ENCODE data around the gene MBD6. TPM values are rescaled to one million over a fixed set of nuclear protein-coding genes. Genes with fewer than 3 reads are reported as not detected.

MBD6 gene
- total and polyA plus RNA-seq, 2 of the 13 experiments (the other 11 are each of a cell fraction or from before 2014, with no cell fraction given), result 4.1 to 5.9 TPM

DNA sequence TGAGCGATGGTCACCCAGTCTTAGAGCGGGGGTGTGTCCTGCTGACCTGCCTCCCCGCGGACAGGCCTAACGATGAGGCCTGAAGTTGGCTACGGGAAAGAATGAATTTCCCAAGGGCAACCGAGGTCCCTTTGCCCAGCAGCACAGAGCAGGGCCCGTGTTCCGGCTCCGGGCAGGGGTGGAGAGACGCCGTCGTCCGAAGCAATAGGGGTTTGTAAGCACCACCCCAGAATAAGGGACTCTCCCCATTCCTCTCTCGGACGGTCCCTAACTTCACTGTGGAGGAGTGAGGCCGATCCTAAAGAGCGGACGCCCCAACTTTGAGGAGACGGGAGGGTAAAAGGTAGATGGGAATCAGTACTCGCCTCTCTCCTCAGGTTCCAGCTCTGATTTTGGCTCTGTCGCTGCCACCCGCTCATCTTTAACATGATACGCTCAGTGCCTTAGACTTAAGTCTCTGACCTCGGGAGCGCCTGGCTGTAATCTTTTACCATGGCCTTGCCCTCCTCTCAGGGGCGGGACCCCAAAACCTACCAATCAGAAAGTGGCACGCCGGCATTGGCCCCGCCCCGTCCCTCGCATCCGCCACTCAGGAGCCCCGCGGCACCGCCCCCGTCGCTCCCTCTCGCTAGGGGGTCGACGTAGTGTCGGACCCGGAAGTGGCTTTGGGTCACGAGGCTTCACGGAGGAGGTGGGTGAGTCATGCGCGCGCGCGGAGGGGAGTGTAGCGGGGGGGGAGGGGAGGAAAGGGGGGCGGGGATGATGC is 2.4 kb upstream of the MBD6 start, which contains the start of gene DDIT3 (continued):
- TF ChIP-seq U2AF2 (IDR thresholded peaks at IDR 0.05; ENCODE audit: low read depth, low read length) (0 out of 2 replicates have a peak, but pooled peaks have one; percentile 49), RXRB (CRISPR knock-in tag; IDR thresholded peaks at IDR 0.05; ENCODE audit: borderline replicate concordance) (peak; percentile 73; the same call in 1 of the 2 replicates), ZNF737 (CRISPR knock-in tag; IDR thresholded peaks at IDR 0.05; ENCODE audit: borderline replicate concordance) (no peak), ZNF792 (CRISPR knock-in tag; IDR thresholded peaks at IDR 0.05) (no peak), GTF2F1 (IDR thresholded peaks at IDR 0.05; ENCODE audit: low read length) (peak; percentile 89; the same call in 1 of the 2 replicates), BHLHE40 (IDR thresholded peaks at IDR 0.05; ENCODE audit: low read length) (peak; percentile 62), RBFOX2 (IDR thresholded peaks at IDR 0.05; ENCODE audit: low read depth, low read length) (peak; percentile 85), ZNF660 (CRISPR knock-in tag; IDR thresholded peaks at IDR 0.05; ENCODE audit: borderline replicate concordance, low read depth) (no peak), ZNF562 (CRISPR knock-in tag; IDR thresholded peaks at IDR 0.05; ENCODE audit: borderline replicate concordance) (no peak), SMAD9 (CRISPR knock-in tag; IDR thresholded peaks at IDR 0.05) (peak; percentile 73; the same call in 1 of the 2 replicates), POGZ (CRISPR knock-in tag; IDR thresholded peaks at IDR 0.05) (0 out of 2 replicates have a peak, but pooled peaks have one; percentile 34), ZMAT3 (CRISPR knock-in tag; conservative IDR thresholded peaks at IDR 0.05) (no peak), ZBTB1 (CRISPR knock-in tag; IDR thresholded peaks at IDR 0.05; ENCODE audit: borderline replicate concordance) (no peak), ASH2L (IDR thresholded peaks at IDR 0.05; ENCODE audit: insufficient read length, low read depth, low read length) (peak; percentile 53), ADNP (CRISPR knock-in tag; IDR thresholded peaks at IDR 0.05) (no peak), ZSCAN25 (CRISPR knock-in tag; IDR thresholded peaks at IDR 0.05) (no peak), SP1 (IDR thresholded peaks at IDR 0.05) (peak; percentile 62; the same call in 1 of the 2 replicates), SP1 (CRISPR knock-in tag; IDR thresholded peaks at IDR 0.05) (peak; percentile 92), FOXC1 (CRISPR knock-in tag; IDR thresholded peaks at IDR 0.05; ENCODE audit: borderline replicate concordance) (peak; percentile 95), AGO2 (optimal IDR thresholded peaks at IDR 0.05; ENCODE audit: low read depth, low read length) (peak; percentile 96), SIX1 (CRISPR knock-in tag; IDR thresholded peaks at IDR 0.05; ENCODE audit: borderline replicate concordance) (no peak)
- TF ChIP-seq, protein P1, sequence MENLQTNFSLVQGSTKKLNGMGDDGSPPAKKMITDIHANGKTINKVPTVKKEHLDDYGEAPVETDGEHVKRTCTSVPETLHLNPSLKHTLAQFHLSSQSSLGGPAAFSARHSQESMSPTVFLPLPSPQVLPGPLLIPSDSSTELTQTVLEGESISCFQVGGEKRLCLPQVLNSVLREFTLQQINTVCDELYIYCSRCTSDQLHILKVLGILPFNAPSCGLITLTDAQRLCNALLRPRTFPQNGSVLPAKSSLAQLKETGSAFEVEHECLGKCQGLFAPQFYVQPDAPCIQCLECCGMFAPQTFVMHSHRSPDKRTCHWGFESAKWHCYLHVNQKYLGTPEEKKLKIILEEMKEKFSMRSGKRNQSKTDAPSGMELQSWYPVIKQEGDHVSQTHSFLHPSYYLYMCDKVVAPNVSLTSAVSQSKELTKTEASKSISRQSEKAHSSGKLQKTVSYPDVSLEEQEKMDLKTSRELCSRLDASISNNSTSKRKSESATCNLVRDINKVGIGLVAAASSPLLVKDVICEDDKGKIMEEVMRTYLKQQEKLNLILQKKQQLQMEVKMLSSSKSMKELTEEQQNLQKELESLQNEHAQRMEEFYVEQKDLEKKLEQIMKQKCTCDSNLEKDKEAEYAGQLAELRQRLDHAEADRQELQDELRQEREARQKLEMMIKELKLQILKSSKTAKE (CRISPR knock-in tag; IDR thresholded peaks at IDR 0.05; ENCODE audit: borderline replicate concordance), result no peak
- TF ChIP-seq, protein P2, sequence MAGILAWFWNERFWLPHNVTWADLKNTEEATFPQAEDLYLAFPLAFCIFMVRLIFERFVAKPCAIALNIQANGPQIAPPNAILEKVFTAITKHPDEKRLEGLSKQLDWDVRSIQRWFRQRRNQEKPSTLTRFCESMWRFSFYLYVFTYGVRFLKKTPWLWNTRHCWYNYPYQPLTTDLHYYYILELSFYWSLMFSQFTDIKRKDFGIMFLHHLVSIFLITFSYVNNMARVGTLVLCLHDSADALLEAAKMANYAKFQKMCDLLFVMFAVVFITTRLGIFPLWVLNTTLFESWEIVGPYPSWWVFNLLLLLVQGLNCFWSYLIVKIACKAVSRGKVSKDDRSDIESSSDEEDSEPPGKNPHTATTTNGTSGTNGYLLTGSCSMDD (CRISPR knock-in tag; IDR thresholded peaks at IDR 0.05), result no peak
- TF ChIP-seq, protein P3, sequence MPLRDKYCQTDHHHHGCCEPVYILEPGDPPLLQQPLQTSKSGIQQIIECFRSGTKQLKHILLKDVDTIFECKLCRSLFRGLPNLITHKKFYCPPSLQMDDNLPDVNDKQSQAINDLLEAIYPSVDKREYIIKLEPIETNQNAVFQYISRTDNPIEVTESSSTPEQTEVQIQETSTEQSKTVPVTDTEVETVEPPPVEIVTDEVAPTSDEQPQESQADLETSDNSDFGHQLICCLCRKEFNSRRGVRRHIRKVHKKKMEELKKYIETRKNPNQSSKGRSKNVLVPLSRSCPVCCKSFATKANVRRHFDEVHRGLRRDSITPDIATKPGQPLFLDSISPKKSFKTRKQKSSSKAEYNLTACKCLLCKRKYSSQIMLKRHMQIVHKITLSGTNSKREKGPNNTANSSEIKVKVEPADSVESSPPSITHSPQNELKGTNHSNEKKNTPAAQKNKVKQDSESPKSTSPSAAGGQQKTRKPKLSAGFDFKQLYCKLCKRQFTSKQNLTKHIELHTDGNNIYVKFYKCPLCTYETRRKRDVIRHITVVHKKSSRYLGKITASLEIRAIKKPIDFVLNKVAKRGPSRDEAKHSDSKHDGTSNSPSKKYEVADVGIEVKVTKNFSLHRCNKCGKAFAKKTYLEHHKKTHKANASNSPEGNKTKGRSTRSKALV (CRISPR knock-in tag; IDR thresholded peaks at IDR 0.05), result no peak
- TF ChIP-seq, protein P4, sequence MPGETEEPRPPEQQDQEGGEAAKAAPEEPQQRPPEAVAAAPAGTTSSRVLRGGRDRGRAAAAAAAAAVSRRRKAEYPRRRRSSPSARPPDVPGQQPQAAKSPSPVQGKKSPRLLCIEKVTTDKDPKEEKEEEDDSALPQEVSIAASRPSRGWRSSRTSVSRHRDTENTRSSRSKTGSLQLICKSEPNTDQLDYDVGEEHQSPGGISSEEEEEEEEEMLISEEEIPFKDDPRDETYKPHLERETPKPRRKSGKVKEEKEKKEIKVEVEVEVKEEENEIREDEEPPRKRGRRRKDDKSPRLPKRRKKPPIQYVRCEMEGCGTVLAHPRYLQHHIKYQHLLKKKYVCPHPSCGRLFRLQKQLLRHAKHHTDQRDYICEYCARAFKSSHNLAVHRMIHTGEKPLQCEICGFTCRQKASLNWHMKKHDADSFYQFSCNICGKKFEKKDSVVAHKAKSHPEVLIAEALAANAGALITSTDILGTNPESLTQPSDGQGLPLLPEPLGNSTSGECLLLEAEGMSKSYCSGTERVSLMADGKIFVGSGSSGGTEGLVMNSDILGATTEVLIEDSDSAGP (CRISPR knock-in tag; IDR thresholded peaks at IDR 0.05; ENCODE audit: borderline replicate concordance), result peak; percentile 66

Data from HepG2 (cell line).